ENCODE measurements around the gene RPGRIP1L. TPM values are rescaled to one million over a fixed set of nuclear protein-coding genes. Genes with fewer than 3 reads are reported as not detected.
A peak's percentile ranks its signal among the peaks of the same experiment; 100 is the strongest.

RPGRIP1L gene
- total RNA-seq, 1 experiment from 2014 or later = 10.3 TPM

DNA sequence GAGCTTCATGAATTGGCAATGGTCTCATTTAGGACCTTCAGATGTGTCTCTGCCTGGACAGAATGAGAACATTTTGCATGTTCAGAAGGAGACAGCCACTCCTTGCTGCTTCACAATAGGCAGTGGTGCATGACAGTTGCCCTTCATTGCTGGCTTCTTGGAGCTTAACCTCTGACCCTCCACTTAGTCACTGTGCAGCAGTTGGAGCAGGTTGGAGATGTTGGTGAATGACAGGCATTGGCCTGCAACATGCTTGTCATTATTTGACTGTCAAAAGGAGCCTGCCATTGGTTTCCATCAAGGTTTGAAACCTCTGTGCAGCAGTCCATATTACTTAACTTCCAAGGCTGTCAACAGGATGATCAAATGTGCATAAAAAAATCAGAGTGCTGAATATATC is 23.0 kb upstream of the RPGRIP1L start:
- Histone ChIP-seq H3K9ac (ENCODE audit: low read length) (no peak overlapping the region), H2AFZ (ENCODE audit: low read depth, low read length, poor library complexity, severe bottlenecking) (no peak overlapping the region), H3K27ac (ENCODE audit: low read depth, low read length) (no peak overlapping the region), H3K27me3 (ENCODE audit: insufficient read depth, low read length) (no peaks in the 10 kb centered on the region), H3K9me3 (ENCODE audit: control insufficient read depth in 1 of 2, insufficient read depth in 1 of 2, low read depth in 1 of 2, low read length in 2 of 2) (no peaks in the 10 kb centered on the region), H3K79me2 (ENCODE audit: insufficient read depth, low read length) (peaks cover 16% of the 10 kb centered on the region; the same call in 1 of the 2 replicates), H3K4me1 (ENCODE audit: control insufficient read depth in 1 of 2, insufficient read depth in 2 of 2, low read length in 2 of 2) (peaks cover 7 to 10% of the 10 kb centered on the region in 2 experiments), H4K20me1 (ENCODE audit: insufficient read depth) (peaks cover 4% of the 10 kb centered on the region; the same call in 1 of the 2 replicates), H3K36me3 (ENCODE audit: control insufficient read depth in 1 of 2, insufficient read depth in 2 of 2, low read length in 2 of 2) (no peaks in the 10 kb centered on the region), H3K4me2 (ENCODE audit: low read length) (peak overlapping the region; percentile 26; the same call in 1 of the 2 replicates), H3K9me2 (ENCODE audit: insufficient read depth) (no peaks in the 10 kb centered on the region), H3K4me3 (replicated peaks in 1 of 2; ENCODE audit: low read depth in 1 of 2, low read length in 2 of 2) (no peak overlapping the region)
- ATAC-seq (peak; percentile 68), DNase-seq (ENCODE audit: low read depth, low spot score) (no peak)
- TF ChIP-seq, protein P1, sequence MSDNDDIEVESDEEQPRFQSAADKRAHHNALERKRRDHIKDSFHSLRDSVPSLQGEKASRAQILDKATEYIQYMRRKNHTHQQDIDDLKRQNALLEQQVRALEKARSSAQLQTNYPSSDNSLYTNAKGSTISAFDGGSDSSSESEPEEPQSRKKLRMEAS (IDR thresholded peaks at IDR 0.05) = no peak
- no peak for TF ChIP-seq EGR1 (IDR thresholded peaks at IDR 0.05; ENCODE audit: low read depth)
- no peak for TF ChIP-seq TCF7L2 (IDR thresholded peaks at IDR 0.05; ENCODE audit: borderline replicate concordance, extremely low read depth, insufficient read depth, insufficient read length)
- no peak for TF ChIP-seq SP1 (IDR thresholded peaks at IDR 0.05; ENCODE audit: low read depth)
- no peak for TF ChIP-seq YY1 (IDR thresholded peaks at IDR 0.05; ENCODE audit: extremely low read depth, insufficient replicate concordance, low read depth, low read length)
- TF ChIP-seq SIN3A (IDR thresholded peaks at IDR 0.05; ENCODE audit: low read depth) = no peak
- TF ChIP-seq ZFX (IDR thresholded peaks at IDR 0.05) = no peak
- TF ChIP-seq POLR2AphosphoS5 (IDR thresholded peaks at IDR 0.05; ENCODE audit: low read depth, low read length) = no peak
- no peak for TF ChIP-seq ELF1 (IDR thresholded peaks at IDR 0.05; ENCODE audit: borderline replicate concordance, low read depth)
- TF ChIP-seq, protein P2, sequence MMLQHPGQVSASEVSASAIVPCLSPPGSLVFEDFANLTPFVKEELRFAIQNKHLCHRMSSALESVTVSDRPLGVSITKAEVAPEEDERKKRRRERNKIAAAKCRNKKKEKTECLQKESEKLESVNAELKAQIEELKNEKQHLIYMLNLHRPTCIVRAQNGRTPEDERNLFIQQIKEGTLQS (IDR thresholded peaks at IDR 0.05) = no peak
- TF ChIP-seq CEBPB (IDR thresholded peaks at IDR 0.05; ENCODE audit: low read depth) = no peak
- TF ChIP-seq, protein P3, sequence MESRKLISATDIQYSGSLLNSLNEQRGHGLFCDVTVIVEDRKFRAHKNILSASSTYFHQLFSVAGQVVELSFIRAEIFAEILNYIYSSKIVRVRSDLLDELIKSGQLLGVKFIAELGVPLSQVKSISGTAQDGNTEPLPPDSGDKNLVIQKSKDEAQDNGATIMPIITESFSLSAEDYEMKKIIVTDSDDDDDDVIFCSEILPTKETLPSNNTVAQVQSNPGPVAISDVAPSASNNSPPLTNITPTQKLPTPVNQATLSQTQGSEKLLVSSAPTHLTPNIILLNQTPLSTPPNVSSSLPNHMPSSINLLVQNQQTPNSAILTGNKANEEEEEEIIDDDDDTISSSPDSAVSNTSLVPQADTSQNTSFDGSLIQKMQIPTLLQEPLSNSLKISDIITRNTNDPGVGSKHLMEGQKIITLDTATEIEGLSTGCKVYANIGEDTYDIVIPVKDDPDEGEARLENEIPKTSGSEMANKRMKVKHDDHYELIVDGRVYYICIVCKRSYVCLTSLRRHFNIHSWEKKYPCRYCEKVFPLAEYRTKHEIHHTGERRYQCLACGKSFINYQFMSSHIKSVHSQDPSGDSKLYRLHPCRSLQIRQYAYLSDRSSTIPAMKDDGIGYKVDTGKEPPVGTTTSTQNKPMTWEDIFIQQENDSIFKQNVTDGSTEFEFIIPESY (IDR thresholded peaks at IDR 0.05; ENCODE audit: extremely low read depth, insufficient replicate concordance, low read length) = no peak
- TF ChIP-seq EZH2 (IDR thresholded peaks at IDR 0.05) = no peak
- TF ChIP-seq EZH2phosphoT487 (IDR thresholded peaks at IDR 0.05; ENCODE audit: borderline replicate concordance) = no peak
- no TSS peak for BruUV-seq (replicated peaks)
- ChIA-PET RAD21 (ENCODE audit: low non-redundant PET in 1 of 2, low total read pairs in 2 of 2, uncharacterized antibody in 2 of 2, unreplicated experiment in 2 of 2) (no interaction called here), CTCF (interaction anchor here (1.2 kb wide), 1 partner anchor 16 kb away, joined by 4 read pairs; no protein-coding TSS in a partner anchor), POLR2A (no interaction called here)
- intact Hi-C loops (cut with micrococcal nuclease) = no loop called here

All from HCT116 (cell line).